GM18508 (cell line): ENCODE results near the gene MARCHF11.

ENCODE experiments used
- ATAC-seq: cut with Tn5 transposase; IDR thresholded peaks from one replicate; pipeline ENCODE4 v1.9.1; 2021; ENCODE audit warnings: moderate number of reproducible peaks; ENCODE audit not compliant: insufficient read depth, unreplicated experiment

Gene MARCHF11

GRCh38 chr5:16179511-16179935, at the start of gene MARCHF11:
Gene MARCHF11 (minus strand): TSS chr5:16179791. CDS start chr5:16179575, 216 bp downstream.
- ATAC-seq: no peak

GRCh38 chr5:16225927-16226326, 46.3 kb upstream of the MARCHF11 start:
- no peak for ATAC-seq

GRCh38 chr5:16192311-16192710, 12.7 kb upstream of the MARCHF11 start:
- peak; percentile 61 for ATAC-seq

GRCh38 chr5:16180789-16181082, 1.1 kb upstream of the MARCHF11 start:
- no peak for ATAC-seq

GRCh38 chr5:16179936-16180788, 571 bp upstream of the MARCHF11 start:
- no peak for ATAC-seq

GRCh38 chr5:16178745-16179372, 732 bp downstream of the MARCHF11 start:
- ATAC-seq: no peak

- no peak for ATAC-seq
Measured at GRCh38 chr5:16169550-16169949, 10.0 kb downstream of the MARCHF11 start.

- peak; percentile 88 for ATAC-seq
Measured at GRCh38 chr5:16160706-16161105, 18.9 kb downstream of the MARCHF11 start.

GRCh38 chr5:16159636-16160035, 20.0 kb downstream of the MARCHF11 start:
- no peak for ATAC-seq

GRCh38 chr5:16156152-16156551, 23.4 kb downstream of the MARCHF11 start:
- no peak for ATAC-seq

GRCh38 chr5:16152601-16153568, 26.7 kb downstream of the MARCHF11 start:
- no peak for ATAC-seq

- ATAC-seq: no peak
Measured at GRCh38 chr5:16149621-16150020, 30.0 kb downstream of the MARCHF11 start.

- ATAC-seq: no peak
Measured at GRCh38 chr5:16147179-16147900, 32.3 kb downstream of the MARCHF11 start.

- no peak for ATAC-seq
Measured at GRCh38 chr5:16144416-16144815, 35.2 kb downstream of the MARCHF11 start.

GRCh38 chr5:16143361-16144049, 36.1 kb downstream of the MARCHF11 start:
- ATAC-seq: no peak

GRCh38 chr5:16140944-16141343, 38.6 kb downstream of the MARCHF11 start:
- no peak for ATAC-seq

GRCh38 chr5:16140417-16140816, 39.2 kb downstream of the MARCHF11 start:
- ATAC-seq: no peak

GRCh38 chr5:16137177-16137576, 42.4 kb downstream of the MARCHF11 start:
- ATAC-seq: no peak

- ATAC-seq: no peak
Measured at GRCh38 chr5:16135506-16135905, 44.1 kb downstream of the MARCHF11 start.
